IPS-11a (cell line): Measurements from ENCODE around the gene TADA3.

Experiments used
- H3K4me3 ChIP-seq: one replicate; pipeline ENCODE4 v1.5.1; 2013; ENCODE audit warnings: low read depth, low read length, control low read depth

Gene TADA3

DNA sequence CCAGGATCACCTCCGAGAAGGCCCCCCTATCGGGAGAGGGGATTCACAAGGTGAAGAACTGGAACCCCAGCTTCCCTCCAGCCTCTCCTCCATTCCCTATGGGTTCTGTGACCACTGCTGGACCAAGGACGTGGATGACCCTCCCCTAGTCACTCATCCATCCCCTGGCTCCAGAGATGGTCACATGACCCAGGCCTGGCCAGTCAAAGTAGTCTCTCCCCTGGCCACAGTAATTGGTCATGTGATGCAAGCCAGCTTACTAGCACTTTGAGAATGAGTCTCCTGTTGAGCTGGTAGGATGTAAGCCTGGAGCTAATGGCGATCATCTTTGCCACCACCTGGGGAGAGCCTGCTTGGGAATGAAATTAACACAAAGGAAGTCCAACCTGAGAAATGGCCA, 26.4 kb downstream of the TADA3 start:
- H3K4me3 ChIP-seq = no peak overlapping the region

DNA sequence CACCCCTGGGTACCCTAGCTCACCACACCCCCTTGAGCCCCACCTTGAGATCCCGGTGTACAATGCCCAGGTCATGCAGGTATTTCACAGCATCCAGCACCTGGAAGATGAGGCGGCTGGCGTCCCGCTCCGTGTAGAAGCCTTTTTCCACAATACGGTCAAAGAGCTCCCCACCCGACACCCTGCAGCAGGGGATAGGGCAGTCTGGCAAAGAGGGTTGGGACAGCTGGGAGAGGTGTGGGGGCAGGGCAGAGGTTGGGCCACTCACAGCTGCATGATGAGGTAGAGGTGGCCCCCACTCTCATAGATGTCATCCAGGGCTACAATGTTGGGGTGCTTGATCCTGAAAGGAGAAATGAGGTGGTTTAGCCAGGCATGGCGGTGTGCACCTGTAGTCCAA, 29.4 kb downstream of the TADA3 start:
- H3K4me3 ChIP-seq = no peak overlapping the region

DNA sequence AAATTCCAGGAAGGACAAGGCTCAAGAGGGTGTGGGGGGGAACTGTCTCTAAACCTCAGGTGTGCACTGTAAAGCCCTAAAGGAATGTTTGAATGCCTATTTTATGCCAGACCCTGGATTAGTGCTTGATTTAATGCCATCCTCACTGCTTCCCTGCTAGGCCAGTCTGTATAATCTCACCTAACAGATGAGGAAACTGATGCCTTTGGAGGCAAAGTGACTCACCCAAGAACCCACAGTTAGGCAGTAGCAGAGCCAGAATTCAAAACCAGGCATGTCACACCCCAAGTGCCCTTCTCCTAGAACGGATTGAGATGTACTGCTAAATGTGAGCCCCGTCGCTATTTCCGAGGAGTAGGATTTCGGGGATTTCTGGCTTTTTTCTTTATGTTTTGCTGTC, 30.4 kb downstream of the TADA3 start:
- H3K4me3 ChIP-seq = no peak overlapping the region

DNA sequence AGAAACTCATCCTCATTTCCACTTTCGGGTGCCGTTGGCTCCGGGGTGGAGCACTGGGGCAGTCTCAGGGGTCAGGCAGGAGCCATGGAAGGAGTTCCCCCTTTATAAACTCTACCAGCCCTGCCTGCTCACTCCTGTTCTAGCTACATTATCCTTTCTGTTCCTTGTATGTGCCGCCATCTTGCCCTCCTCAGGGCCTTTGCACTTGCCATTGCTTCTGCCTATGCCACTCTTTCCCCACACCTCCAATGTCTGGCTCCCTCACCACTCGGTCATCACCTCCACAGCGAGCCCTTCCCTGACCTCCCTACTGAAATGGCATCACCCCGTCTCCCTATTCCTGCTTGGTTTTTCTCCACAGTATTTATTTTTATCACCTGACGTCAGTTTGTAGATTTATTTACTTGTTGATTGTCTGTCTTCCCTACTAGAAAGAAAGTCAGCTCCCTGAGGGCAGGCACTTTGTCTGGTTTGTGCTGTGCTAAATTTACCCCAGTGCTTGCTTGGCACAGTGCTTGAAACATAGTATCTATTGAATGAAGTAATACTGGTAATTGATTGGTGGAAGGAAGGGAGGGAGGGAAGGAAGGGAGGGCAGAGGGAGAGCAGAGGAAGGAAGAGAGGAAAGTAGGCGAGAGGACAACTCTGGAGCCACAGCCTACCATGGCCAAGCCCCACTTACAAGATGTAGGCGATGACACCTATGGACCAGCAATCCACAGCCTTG, 31.3 kb downstream of the TADA3 start:
- no peak overlapping the region for H3K4me3 ChIP-seq

DNA sequence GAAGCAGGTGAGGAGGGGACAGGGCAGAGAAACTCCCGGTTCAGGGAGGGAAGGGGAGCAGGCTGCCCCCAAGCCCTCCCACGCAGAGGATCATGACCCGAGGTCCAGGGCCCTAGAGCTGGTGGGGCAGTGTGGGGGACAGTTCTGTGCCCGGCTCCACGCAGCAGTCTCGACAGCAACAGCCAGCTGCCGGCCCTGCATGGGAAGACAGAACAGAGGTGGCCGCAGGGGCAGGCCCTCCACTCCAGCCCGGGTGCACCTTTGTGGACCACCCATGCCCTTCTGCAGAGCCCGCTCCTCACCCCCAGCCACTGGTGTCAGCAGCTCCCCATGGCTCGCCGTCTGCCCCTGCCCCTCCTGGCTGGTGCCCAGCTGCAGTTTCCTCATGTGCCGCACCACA, 34.8 kb downstream of the TADA3 start:
- no peak overlapping the region for H3K4me3 ChIP-seq

DNA sequence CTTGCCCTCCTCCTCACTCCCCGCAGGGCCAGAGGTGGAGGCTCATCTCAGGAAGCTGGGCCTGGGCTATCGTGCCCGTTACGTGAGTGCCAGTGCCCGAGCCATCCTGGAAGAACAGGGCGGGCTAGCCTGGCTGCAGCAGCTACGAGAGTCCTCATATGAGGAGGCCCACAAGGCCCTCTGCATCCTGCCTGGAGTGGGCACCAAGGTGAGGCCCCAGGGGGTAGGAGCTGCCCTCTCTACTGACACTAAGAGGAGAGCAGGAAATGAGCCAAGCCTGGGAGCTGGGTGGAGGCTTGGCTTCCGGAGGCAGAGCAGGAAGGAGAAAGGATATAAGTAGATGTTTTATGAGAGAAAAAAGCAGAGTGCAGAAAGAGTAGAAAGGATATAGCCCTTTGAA, 37.6 kb downstream of the TADA3 start:
- H3K4me3 ChIP-seq = no peak overlapping the region

DNA sequence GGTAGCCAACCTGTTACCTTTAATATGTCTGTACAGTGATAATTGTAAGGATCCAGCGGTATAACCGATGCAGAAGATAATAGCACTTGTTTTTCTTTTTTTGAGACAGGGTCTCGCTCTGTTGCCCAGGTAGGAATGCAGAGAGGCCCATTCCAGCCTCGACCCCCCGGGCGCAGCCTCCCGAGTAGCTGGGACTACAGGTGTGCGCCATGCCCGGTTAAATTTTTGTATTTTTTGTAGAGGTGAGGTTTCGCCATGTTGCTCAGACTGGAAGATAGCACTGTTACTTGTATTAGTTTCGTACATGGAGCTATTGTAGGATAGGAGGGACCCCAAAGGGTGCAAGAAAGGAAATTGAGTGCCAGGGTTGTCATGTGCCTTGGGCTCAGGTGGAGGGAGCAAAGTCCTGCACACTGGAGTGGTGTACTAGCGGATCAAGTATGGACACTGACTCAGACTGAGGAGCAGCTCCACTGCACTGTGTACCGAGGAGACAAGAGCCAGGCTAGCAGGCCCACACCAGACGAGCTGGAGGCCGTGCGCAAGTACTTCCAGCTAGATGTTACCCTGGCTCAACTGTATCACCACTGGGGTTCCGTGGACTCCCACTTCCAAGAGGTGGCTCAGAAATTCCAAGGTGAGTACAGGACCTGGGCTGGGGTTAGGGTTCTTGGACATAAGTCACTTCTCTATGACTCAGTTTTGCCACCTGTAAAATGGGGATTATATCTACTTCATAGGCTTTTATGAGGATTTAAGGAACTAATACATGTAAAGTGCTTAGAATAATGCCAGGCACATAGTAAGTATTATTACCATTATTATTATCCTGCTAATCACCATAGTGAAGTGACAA, 41.5 kb downstream of the TADA3 start:
- peak overlapping the region; percentile 82 for H3K4me3 ChIP-seq

DNA sequence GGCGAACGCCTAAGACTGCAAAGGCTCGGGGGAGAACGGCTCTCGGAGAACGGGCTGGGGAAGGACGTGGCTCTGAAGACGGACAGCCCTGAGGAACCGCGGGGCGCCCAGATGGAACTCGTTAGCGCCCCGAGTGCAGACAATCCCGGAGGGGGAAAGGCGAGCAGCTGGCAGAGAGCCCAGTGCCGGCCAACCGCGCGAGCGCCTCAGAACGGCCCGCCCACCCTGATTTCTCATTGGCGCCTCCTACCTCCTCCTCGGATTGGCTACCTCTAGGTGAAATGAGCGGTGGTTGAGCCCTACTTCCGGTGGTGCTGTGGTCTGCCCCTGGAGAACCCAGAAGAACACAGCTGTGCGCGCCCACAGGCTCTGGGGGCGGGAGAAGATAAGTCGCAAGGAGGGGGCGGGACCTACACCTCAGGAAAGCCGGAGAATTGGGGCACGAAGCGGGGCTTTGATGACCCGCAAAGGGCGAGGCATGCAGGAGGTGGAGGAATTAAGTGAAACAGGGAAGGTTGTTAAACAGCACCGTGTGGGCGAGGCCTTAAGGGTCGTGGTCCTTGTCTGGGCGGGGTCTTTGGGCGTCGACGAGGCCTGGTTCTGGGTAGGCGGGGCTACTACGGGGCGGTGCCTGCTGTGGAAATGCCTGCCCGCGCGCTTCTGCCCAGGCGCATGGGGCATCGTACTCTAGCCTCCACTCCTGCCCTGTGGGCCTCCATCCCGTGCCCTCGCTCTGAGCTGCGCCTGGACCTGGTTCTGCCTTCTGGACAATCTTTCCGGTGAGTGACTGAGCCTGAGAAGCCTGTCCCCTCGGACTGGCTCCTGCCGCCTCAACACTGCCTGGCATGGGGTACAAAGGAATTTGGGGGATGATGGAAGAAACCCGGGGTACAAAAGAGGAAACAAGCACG, 42.4 kb downstream of the TADA3 start, which contains the start of gene OGG1:
OGG1 (plus strand) TSS at position 308 of the 911 bp plus-strand sequence; CDS start at position 643, 335 bp downstream.
- H3K4me3 ChIP-seq = peak within 1 kb of the TSS; percentile 82

DNA sequence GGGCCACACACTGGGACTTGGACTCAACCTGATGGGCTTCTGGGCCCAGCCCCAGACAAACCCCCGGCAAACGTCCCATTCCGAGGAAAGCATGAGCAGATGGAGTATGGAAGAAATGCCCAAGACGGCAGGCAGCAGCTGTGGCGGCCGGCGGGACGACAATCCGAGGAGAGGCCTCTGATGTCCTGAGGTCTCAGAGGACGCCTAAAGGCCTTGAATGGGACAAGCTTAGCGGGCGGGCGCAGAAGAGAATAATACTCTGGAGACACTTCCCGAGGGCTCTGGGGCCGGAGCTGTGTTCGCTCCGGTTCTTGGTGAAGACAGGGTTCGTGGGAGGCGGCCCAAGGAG, 43.0 kb downstream of the TADA3 start:
- peak overlapping the region; percentile 82 for H3K4me3 ChIP-seq

DNA sequence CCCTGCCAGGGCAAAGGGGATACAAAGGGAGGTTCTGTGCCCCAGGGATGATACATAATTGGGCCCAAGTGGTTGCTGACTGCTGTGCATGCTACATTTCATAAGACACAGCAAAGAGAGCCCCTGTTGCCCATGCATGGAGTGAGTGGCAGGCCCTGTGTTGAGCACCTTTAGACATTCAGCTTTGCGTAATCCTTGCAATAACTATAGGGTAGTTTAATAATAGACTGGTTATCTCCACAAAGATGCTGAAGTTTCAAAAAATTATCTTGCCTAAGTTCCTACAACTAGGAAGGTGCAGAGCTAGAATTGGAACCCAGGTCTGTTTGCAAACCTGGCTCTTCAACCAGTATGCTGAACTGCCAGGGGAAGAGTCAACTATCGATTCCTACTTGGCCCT, 44.2 kb downstream of the TADA3 start:
- no peak overlapping the region for H3K4me3 ChIP-seq

DNA sequence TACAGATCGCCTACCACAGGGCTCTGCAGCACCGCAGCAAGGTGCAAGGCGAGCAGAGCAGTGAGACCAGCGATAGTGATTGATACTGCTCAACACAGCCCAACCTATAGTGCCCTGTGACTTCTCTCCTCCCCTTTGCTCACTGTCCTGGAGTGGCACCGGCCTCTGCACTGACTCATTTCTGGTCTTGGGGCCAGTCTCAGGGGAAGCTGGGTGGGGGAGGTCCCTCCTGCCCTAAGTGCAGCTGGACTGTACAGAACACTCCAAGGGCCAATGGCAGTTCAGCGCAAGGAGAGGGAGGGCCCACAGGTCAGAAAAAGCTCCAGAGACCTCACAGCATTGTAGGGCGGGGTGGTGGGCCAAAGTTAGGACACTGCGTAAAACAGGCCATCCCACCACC, 45.0 kb downstream of the TADA3 start:
- H3K4me3 ChIP-seq = no peak overlapping the region

DNA sequence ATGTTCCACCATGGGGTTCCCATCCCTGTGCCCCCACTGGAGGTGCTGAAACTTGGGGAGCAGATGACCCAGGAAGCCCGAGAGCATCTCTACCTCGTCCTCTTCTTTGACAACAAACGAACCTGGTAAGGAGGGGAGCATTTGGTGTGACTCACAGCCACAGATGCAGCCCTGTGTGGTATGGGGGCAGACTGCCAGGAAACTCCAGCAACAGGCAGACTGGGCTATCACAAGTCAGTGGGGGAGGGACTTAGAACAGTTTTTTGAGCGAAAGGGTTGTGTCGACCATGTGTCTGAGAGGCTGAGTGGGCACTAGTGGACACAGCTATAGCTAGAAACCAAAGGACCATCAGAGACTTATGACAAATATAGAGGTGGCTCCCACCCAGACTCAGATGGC, 45.9 kb downstream of the TADA3 start:
- no peak overlapping the region for H3K4me3 ChIP-seq

DNA sequence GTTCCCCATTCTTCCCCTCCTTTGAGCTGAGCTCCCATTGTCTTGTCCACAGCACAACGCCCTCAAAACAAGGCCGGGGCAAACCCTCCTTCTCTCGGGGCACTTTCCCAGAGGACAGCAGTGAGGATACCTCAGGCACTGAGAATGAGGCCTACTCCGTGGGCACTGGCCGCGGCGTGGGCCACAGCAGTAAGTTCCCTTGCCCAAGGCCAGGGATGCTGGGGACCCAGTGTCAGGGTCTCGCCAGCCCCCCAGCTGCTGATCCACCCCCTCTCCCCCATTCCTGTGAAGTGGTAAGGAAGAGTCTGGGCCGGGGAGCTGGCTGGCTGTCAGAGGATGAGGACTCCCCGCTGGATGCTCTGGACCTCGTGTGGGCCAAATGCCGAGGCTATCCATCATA, 46.8 kb downstream of the TADA3 start:
- no peak overlapping the region for H3K4me3 ChIP-seq

DNA sequence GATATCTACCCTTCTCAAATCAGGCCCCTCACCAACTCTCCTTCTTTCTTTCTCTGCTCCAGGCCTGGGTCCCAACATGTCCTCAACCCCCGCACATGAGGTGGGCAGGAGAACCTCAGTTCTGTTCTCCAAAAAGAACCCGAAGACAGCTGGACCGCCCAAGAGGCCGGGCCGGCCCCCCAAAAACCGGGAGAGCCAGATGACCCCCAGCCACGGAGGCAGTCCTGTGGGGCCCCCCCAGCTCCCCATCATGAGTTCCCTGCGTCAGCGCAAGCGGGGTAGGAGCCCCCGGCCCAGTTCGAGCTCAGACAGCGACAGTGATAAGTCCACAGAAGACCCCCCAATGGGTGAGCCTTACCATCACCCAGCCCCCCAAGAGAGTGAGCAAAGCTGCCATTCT, 48.1 kb downstream of the TADA3 start:
- H3K4me3 ChIP-seq = no peak overlapping the region

DNA sequence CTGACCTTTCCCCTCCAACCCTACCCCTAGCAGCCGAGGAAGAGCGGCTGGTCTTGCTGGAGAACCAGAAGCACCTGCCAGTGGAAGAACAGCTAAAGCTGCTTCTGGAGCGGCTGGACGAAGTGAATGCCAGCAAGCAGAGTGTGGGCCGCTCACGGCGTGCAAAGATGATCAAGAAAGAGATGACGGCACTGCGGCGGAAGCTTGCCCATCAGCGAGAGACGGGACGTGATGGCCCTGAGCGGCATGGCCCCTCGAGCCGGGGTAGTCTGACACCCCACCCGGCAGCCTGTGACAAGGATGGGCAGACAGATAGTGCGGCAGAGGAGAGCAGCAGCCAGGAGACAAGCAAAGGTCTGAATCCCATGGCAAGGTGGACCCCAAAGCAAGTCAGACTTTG, 48.7 kb downstream of the TADA3 start:
- no peak overlapping the region for H3K4me3 ChIP-seq

DNA sequence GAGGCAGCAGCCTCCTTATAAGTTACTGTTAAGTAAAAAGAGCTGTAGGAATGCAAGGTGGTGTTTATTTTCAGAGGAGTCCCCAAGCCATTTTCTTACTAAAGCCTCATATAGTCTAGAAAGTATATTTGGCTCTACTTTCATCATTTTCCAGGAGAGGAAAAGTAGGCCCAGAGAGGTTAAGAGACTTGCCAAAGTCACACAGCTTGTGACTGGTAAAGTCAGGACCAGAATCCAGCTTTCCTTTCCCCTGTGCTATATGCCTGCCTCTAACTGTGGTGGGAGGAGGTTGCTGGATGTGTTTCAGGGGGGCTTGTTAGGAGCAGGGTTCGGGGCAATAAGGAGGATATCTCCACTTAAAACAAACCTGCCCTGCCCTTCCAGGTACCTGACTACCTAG, 49.7 kb downstream of the TADA3 start:
- H3K4me3 ChIP-seq = no peak overlapping the region

DNA sequence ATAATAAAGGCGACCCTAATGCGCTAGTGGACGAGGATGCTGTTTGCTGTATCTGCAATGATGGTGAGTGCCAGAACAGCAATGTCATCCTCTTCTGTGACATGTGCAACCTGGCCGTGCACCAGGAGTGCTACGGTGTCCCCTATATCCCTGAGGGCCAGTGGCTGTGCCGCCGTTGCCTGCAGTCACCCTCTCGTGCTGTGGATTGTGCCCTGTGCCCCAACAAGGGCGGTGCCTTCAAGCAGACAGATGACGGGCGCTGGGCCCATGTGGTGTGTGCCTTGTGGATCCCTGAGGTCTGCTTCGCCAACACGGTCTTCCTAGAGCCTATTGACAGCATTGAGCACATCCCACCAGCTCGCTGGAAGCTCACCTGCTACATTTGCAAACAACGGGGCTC, 53.1 kb downstream of the TADA3 start:
- H3K4me3 ChIP-seq = no peak overlapping the region

DNA sequence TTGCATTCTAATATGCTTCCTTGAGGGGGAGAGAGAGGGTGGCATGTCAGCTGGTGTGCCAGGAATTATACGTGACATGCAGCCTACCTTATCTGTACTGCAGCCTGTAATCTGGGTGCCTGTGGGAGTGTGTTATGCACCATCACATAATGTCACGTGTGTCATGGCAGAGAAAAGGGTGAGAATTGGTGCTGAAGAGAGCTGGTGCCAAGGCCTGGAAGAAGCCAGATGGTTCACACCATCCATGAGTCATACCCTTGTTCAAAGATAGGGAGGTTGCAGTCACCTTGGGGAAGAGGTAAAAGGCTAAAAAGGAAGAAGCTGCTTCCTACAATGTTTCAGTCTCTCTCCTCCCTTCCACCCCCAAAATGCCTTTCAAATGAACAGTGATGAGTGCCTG, 55.4 kb downstream of the TADA3 start:
- H3K4me3 ChIP-seq = no peak overlapping the region

DNA sequence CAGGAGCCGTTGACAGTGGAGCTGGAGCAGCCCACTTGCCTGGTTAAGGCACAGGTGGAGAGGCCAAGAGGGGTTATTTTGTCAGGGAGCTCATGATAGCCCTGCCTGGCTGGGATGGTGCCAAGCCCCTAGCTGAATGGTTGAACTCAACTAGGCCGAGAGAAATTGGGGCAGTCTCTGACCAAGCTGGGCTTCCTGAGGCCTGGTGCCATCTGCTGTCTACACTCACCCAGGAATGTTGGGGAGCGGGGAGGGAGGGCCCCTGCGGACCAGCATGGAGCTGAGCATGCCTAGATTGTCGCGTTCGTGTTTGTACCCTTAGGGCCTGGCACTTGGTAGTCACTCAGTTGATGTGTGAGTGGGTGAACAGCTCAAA, 59.5 kb downstream of the TADA3 start:
- H3K4me3 ChIP-seq = peak overlapping the region; percentile 87

DNA sequence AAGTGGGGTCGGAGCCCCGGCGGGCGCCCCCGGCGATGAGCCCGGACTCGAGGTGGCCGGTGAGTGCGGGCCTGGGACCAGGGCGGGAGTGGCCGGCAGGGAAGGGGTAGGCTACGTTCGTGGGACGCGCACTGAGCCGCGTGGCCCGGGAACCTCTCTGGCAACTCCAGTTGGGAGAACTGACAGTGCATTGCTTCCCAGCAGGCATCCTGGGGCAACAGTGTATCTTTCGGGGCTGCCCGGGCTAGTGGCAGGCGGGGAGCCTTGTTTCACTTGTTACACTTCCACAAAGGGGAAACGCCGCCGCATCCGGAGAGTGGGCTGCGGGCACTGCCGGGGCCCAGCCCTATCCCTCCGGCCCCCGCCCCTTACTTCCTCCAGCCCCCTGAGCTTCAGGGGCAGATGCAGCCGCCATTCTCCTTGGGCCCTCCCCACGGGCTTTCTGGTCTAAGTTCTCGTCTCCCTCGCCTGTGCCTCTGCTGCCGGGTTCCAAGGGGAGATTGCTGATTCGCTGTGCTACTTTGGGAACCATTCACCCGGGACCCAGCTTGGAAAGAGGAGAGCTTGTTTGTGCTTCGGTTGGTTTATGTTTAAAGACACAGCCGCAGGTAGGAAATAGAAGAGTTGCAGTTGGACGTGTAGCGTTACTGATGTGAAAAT, 60.1 kb downstream of the TADA3 start:
- H3K4me3 ChIP-seq = peak overlapping the region; percentile 87
